ENCODE results near the gene GGNBP2. TPM values are rescaled to one million over a fixed set of nuclear protein-coding genes. Genes with fewer than 3 reads are reported as not detected.

Gene GGNBP2, protein sequence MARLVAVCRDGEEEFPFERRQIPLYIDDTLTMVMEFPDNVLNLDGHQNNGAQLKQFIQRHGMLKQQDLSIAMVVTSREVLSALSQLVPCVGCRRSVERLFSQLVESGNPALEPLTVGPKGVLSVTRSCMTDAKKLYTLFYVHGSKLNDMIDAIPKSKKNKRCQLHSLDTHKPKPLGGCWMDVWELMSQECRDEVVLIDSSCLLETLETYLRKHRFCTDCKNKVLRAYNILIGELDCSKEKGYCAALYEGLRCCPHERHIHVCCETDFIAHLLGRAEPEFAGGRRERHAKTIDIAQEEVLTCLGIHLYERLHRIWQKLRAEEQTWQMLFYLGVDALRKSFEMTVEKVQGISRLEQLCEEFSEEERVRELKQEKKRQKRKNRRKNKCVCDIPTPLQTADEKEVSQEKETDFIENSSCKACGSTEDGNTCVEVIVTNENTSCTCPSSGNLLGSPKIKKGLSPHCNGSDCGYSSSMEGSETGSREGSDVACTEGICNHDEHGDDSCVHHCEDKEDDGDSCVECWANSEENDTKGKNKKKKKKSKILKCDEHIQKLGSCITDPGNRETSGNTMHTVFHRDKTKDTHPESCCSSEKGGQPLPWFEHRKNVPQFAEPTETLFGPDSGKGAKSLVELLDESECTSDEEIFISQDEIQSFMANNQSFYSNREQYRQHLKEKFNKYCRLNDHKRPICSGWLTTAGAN
- 61.3 to 69.8 TPM (median 62.0 TPM) in 5 replicates for total RNA-seq (2022; extraction: Qiagen RNA extraction)

DNA sequence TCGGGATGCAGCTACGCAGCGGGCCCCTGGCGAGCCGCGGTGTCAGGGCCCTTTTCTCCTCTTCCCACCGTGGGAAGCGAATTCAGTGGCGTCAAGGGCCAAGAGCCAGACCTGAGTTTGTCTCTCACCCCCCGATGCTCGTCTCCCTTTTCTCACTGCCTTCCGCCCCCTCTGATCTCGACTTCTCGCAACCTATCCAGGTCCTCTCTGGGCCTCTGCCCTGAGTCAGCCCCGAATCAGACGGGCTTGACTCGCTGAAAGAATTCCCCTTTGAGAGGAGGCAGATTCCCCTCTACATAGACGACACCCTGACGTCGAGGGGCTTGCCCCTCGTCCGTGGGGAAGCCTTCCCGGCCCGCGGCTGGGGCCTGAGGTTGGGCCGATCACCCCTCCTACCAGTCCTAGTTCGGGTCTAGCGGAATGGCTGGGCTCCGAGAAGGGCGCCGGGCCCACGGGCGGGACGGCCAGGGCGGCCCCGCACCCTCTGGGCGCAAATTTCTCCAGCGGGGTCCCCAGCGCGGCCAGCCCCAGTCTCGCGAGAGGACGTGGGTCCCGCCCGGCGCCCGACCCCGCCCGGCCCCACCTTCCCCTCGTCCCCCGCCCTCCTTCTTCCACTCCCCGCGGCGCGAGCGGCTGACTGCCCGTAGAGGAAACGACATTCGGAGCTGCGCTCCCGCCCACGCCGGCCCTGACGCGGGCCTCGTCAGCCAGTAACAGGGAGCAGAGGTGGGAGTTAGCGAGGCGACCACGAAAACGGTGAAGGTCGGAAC lies at the start of gene GGNBP2:
TSS of gene GGNBP2 (plus strand) at position 613 of the 770 bp plus-strand sequence. CDS start 806 bp downstream, outside the sequence.

DNA sequence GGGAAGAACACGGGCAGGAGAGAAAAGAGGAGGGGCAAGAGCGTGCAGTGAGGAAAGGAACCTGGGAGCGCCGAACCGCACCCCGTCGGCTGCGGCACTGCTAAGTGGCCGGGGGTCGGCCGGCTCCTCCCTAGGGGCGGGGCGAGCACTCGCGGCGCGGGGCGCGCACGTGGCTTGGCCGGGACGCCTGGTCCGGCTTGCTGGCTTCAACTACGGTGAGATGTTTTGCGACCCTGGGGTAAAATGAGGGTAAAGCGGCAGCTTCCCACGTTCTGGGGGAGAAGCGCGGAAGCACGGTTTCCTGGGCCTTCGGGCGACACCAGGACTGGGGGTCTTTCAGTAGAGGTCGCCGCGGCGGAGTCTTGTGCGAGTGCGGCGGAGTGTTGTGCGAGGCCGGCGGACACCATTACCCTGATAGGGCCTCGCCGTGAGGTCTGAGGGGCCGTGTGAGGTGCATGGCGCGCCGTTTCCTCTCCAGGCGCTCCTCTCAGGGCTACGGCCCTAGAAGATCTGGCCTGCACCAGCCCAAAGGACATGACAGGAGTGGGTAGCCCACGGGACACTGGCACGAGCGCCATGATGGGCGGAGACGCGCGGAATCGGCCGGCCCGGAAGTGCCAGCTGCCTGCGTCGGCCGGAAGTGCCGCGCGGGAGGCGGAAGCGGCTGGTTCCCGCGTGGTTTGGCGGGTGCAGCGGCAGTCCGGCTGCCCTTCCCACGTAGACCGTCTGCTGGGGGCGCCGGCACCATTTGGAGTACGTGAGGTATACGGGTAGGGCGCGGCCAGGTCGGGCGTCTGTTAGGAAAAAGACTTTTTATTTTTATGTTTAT lies 9.7 kb upstream of the GGNBP2 start, which contains the start of the genes MYO19 and PIGW:
TSS of gene MYO19 (minus strand) at position 29 of the 829 bp plus-strand sequence. CDS start 2,330 bp downstream, outside the sequence.
TSS of gene PIGW (plus strand) at position 148 of the 829 bp plus-strand sequence. CDS start 2,115 bp downstream, outside the sequence.

DNA sequence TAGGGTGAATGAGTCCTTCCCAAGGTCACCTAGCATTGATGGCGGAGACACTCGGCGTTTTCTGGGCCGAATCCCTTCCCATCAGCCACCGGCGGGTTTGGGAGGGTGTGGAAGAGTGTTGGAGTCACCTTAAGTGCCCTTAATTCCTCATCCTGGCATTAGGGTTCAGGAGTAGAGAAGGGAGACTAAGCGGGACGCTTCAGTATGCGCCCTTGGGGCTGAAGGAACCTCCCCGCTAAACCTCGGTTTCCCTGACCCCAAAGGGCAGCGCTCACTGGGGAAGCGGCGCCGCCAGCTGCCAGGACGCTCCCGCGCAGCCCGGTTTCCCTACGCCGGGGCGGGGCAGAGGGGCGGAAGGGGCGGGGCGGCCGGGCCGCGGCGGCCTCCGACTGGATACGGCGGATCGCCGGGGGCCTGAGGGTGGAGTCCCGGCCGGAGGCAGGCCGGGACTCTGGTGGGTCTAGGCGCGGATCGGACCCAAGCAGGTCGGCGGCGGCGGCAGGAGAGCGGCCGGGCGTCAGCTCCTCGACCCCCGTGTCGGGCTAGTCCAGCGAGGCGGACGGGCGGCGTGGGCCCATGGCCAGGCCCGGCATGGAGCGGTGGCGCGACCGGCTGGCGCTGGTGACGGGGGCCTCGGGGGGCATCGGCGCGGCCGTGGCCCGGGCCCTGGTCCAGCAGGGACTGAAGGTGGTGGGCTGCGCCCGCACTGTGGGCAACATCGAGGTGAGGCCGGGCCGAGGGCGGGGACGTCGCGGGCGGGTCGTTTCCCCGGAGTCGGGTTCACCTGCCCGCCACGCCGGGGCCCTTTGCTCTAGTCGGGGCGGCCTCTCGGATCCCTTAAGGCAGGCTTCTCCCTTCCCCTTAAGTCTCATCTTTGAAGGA lies 47.0 kb downstream of the GGNBP2 start, which contains the start of gene DHRS11:
TSS of gene DHRS11 (plus strand) at position 446 of the 882 bp plus-strand sequence. CDS start at position 577, 131 bp downstream.

DNA sequence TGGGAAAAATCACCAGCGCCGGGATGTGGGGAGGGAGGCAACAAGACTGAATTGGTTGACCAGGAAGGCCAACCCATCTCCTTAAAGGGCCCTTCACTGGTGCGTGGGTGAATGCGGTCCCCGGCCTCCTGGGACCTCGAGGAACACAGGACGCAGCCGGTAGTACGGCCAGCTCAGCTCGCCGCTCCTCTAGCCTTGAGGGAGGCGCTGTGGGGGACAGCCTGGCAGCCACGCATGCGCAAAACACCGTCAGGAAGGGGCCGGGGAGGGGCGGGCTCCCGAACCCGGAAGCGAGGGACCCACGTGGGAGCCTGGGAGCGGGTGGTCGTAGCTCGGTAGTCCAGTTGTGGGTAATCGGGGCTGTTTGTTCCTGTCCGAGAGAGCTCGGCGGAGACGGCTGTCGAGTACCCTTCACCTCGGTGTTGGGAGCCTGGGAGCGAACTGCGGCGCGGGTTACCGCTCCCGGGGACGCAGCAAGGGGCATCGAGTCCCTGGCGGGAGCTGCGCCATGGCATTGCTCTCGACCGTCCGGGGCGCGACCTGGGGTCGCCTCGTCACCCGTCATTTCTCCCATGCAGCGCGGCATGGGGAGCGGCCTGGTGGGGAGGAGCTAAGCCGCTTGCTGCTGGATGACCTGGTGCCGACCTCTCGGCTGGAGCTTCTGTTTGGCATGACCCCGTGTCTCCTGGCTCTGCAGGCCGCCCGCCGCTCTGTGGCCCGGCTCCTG lies 56.7 kb downstream of the GGNBP2 start, which contains the start of gene MRM1:
TSS of gene MRM1 (plus strand) at position 281 of the 727 bp plus-strand sequence. CDS start at position 509, 228 bp downstream.

Other genes starting within 250 kb of the GGNBP2 start
- gene TBC1D3G, start 221.0 kb upstream of the GGNBP2 start, total RNA-seq (2022; extraction: Qiagen RNA extraction) = not detected in 5 replicates
- gene TBC1D3H, start 156.5 kb upstream of the GGNBP2 start, total RNA-seq (2022; extraction: Qiagen RNA extraction) = not detected in 5 replicates
- gene ZNHIT3, start 58.2 kb upstream of the GGNBP2 start, total RNA-seq (2022; extraction: Qiagen RNA extraction) = 77.2 to 87.0 TPM (median 83.6 TPM) in 5 replicates
- gene MYO19, start 10.1 kb upstream of the GGNBP2 start, total RNA-seq (2022; extraction: Qiagen RNA extraction) = 51.9 to 59.2 TPM (median 57.1 TPM) in 5 replicates
- 22.5 to 32.3 TPM (median 23.4 TPM) in 5 replicates for gene PIGW, start 9.9 kb upstream of the GGNBP2 start, total RNA-seq (2022; extraction: Qiagen RNA extraction)
- gene DHRS11, start 47.0 kb downstream of the GGNBP2 start, total RNA-seq (2022; extraction: Qiagen RNA extraction) = 7.5 to 9.1 TPM (median 8.6 TPM) in 5 replicates
- gene MRM1, start 56.7 kb downstream of the GGNBP2 start, total RNA-seq (2022; extraction: Qiagen RNA extraction) = 13.3 to 17.2 TPM (median 15.0 TPM) in 5 replicates

Data from A549 treated with Hydrocortisone at 1 μM for 4 hours (cell line).